IMR-90 (cell line): Measurements from ENCODE around the gene ACAA2. TPM values are rescaled to one million over a fixed set of nuclear protein-coding genes. Genes with fewer than 3 reads are reported as not detected.
"Not testable (repeated sequence)": the region's sequence is repeated elsewhere in the genome, so short reads cannot be mapped to it uniquely, and the experiment has no call there.

Experiments used
- ATAC-seq: fragments of 200-7000 bp; cut with Tn5 transposase; 2 replicates; pipeline ENCODE4 v1.9.1; 2020; ENCODE audit warnings: low read depth, mild to moderate bottlenecking, moderate library complexity
- BruUV-seq: library from RNA; stranded (reverse); fragments of 400-500 nt; replicated peaks from 2 replicates; lab custom pipeline; 2021; lab: Mats Ljungman, UMichigan
- CTCF ChIA-PET: fragments of 300-600 bp; formaldehyde crosslinking; extraction: SDS; loops from one replicate; lab custom pipeline; 2021; ENCODE audit warnings: antibody characterized with exemption; lab: Yijun Ruan, JAX
- POLR2A ChIA-PET: fragments of 300-600 bp; sonication (Branson Sonifier 250); formaldehyde crosslinking; loops from one replicate; lab custom pipeline; 2022; ENCODE audit warnings: antibody characterized with exemption; ENCODE audit not compliant: unreplicated experiment; lab: Charles Lee
- DNase-seq: peaks from one replicate; pipeline ENCODE4 v3.0.0; 2013
- H2AFZ ChIP-seq: replicated peaks from 2 replicates; pipeline ENCODE3; 2013; ENCODE audit warnings: low read length, mild to moderate bottlenecking; ENCODE audit not compliant: poor library complexity
- H2AK5ac ChIP-seq: 2 replicates; pipeline ENCODE4 v1.6.1; 2013; ENCODE audit warnings: low read depth, low read length, inconsistent platforms
- H2AK9ac ChIP-seq: replicated peaks from 2 replicates; pipeline ENCODE3; 2013; ENCODE audit warnings: mild to moderate bottlenecking, low read depth, low read length, moderate library complexity; ENCODE audit not compliant: poor library complexity
- H2BK120ac ChIP-seq: 2 replicates; pipeline ENCODE4 v1.6.1; 2013; ENCODE audit warnings: low read depth, low read length, inconsistent platforms
- H2BK15ac ChIP-seq: 3 replicates; pipeline ENCODE4 v1.6.1; 2013; ENCODE audit warnings: low read depth, low read length, inconsistent platforms
- H2BK20ac ChIP-seq: 2 replicates; pipeline ENCODE4 v1.6.1; 2013; ENCODE audit warnings: low read depth, mild to moderate bottlenecking, inconsistent platforms, low read length, moderate library complexity
- H2BK5ac ChIP-seq: 2 replicates; pipeline ENCODE4 v1.6.1; 2013; ENCODE audit warnings: mild to moderate bottlenecking, low read depth, low read length, inconsistent platforms; ENCODE audit not compliant: poor library complexity, severe bottlenecking
- H3K14ac ChIP-seq: replicated peaks from 2 replicates; pipeline ENCODE4 v1.6.1; 2013; ENCODE audit warnings: low read depth, low read length, inconsistent platforms
- H3K18ac ChIP-seq: 2 replicates; pipeline ENCODE4 v1.6.1; 2013; ENCODE audit warnings: low read depth, low read length, control low read depth
- H3K23ac ChIP-seq: 2 replicates; pipeline ENCODE4 v1.6.1; 2013; ENCODE audit warnings: low read depth, low read length, inconsistent platforms
- H3K27ac ChIP-seq: 2 replicates; pipeline ENCODE4 v1.5.1; 2013; ENCODE audit warnings: mild to moderate bottlenecking, control low read depth, low read length; ENCODE audit not compliant: insufficient read depth
- H3K27me3 ChIP-seq: 2 replicates; pipeline ENCODE4 v1.6.1; 2013; ENCODE audit warnings: low read length; ENCODE audit not compliant: control insufficient read depth, insufficient read depth
- H3K36me3 ChIP-seq: 2 replicates; pipeline ENCODE4 v1.6.1; 2013; ENCODE audit warnings: low read length, mixed read lengths; ENCODE audit not compliant: control insufficient read depth, insufficient read depth
- H3K4ac ChIP-seq: 2 replicates; pipeline ENCODE4 v1.6.1; 2013; ENCODE audit warnings: low read depth, low read length, inconsistent platforms
- H3K4me1 ChIP-seq: 2 replicates; pipeline ENCODE4 v1.6.1; 2013; ENCODE audit warnings: low read length, mixed read lengths; ENCODE audit not compliant: control insufficient read depth, insufficient read depth
- H3K4me2 ChIP-seq: 2 replicates; pipeline ENCODE4 v1.6.1; 2013; ENCODE audit warnings: low read depth, mild to moderate bottlenecking, control low read depth, low read length, moderate library complexity
- H3K4me3 ChIP-seq: 2 replicates; pipeline ENCODE4 v1.5.1; 2013; ENCODE audit warnings: low read depth, mild to moderate bottlenecking, control low read depth, low read length, moderate library complexity; ENCODE audit not compliant: insufficient read depth
- H3K56ac ChIP-seq: 2 replicates; pipeline ENCODE4 v1.6.1; 2013; ENCODE audit warnings: low read length, inconsistent platforms; ENCODE audit not compliant: insufficient read depth; ENCODE audit errors: extremely low read depth
- H3K79me1 ChIP-seq, 2 experiments: 2 replicates each; pipeline ENCODE4 v1.6.1; 2013; ENCODE audit warnings: low read length in 2 of 2, inconsistent platforms in 1 of 2, low read depth in 1 of 2
- H3K9ac ChIP-seq: 2 replicates; pipeline ENCODE4 v1.6.1; 2013; ENCODE audit warnings: low read depth, low read length, control low read depth
- H3K9me1 ChIP-seq: 2 replicates; pipeline ENCODE4 v1.6.1; 2013; ENCODE audit warnings: low read length, inconsistent platforms; ENCODE audit not compliant: insufficient read depth
- H3K9me3 ChIP-seq: 2 replicates; pipeline ENCODE4 v1.6.1; 2013; ENCODE audit warnings: low read length; ENCODE audit not compliant: control insufficient read depth, insufficient read depth
- H4K20me1 ChIP-seq: 2 replicates; pipeline ENCODE4 v1.6.1; 2013; ENCODE audit warnings: low read length, inconsistent platforms; ENCODE audit not compliant: insufficient read depth
- H4K5ac ChIP-seq: 2 replicates; pipeline ENCODE4 v1.6.1; 2013; ENCODE audit warnings: mild to moderate bottlenecking, low read depth, low read length, control low read depth
- H4K8ac ChIP-seq, 2 experiments: 2 replicates each; pipeline ENCODE4 v1.6.1; 2013; ENCODE audit warnings: low read depth in 2 of 2, low read length in 2 of 2, control low read depth in 1 of 2, inconsistent platforms in 1 of 2
- H4K91ac ChIP-seq: 2 replicates; pipeline ENCODE4 v1.6.1; 2013; ENCODE audit warnings: low read depth, low read length, inconsistent platforms; ENCODE audit not compliant: insufficient read depth
- WGBS, 2 experiments: methylation state at CpG; one replicate each; pipeline versions ENCODE4 v1.1.5 to v1.1.7; 2013; ENCODE audit warnings: missing lambda C conversion rate in 2 of 2; ENCODE audit not compliant: insufficient read length in 1 of 2; ENCODE audit errors: extremely low coverage in 2 of 2; 5-methylcytosine and 5-hydroxymethylcytosine counted together
- dilution Hi-C: fragments of 300-500 bp; cut with HindIII; formaldehyde crosslinking; loops from one replicate; pipeline ENCODE4 v1.14.3; 2018; ENCODE audit warnings: low sequenced_read_pairs; ENCODE audit not compliant: unreplicated experiment
- in situ Hi-C: fragments of 300-500 bp; cut with MboI; formaldehyde crosslinking; loops from 3 replicates; pipeline ENCODE4 v1.14.3; 2019; ENCODE audit warnings: low sequenced_read_pairs, inconsistent platforms, mixed read lengths
- intact Hi-C: fragments of 100-400 bp; cut with micrococcal nuclease; formaldehyde crosslinking; loops from 2 replicates; pipeline ENCODE4 v1.10.0; 2022
- polyA plus RNA-seq, 3 experiments: library from polyadenylated mRNA; depleted of rRNA; stranded (reverse); fragments of >200 nt; gene quantifications; 2 replicates each; pipeline ENCODE4 v1.2.3, GENCODE V29; 2012; ENCODE audit warnings: low replicate concordance in 1 of 3
- total RNA-seq: library from RNA; depleted of rRNA; stranded (reverse); fragments of >200 nt; gene quantifications from 2 replicates; pipeline ENCODE4 v1.2.3, GENCODE V29; 2012
- TF ChIP-seq, protein P1 (sequence below): conservative IDR thresholded peaks from 2 replicates; pipeline ENCODE4 v1.5.1; 2012; ENCODE audit warnings: mild to moderate bottlenecking, low read depth, low read length, improper control_type of control experiment

Gene ACAA2
- total and polyA plus RNA-seq, 2 of the 4 experiments (the other 2 are of a cell fraction): 24.4 to 61.5 TPM

DNA sequence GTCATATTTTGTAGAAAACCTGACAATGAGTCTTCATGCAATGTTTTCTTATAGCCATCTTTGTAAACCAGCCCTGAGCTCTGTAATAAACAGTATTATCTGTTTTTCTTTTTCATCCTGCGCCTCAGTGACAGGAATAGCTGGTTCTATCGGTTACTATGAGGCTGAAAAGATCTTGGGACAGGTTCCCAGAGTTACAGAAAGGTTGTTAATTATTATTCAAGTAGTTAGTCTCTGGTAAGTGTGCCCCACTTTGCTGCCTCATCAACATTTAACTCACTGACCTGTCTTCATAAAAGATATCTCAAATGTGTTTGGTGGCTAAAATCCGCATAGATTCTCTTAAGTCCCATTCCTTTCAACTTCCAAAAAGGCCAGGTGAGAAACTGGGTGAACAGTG is 18.6 kb downstream of the ACAA2 start (continued):
- TF ChIP-seq, protein P1, sequence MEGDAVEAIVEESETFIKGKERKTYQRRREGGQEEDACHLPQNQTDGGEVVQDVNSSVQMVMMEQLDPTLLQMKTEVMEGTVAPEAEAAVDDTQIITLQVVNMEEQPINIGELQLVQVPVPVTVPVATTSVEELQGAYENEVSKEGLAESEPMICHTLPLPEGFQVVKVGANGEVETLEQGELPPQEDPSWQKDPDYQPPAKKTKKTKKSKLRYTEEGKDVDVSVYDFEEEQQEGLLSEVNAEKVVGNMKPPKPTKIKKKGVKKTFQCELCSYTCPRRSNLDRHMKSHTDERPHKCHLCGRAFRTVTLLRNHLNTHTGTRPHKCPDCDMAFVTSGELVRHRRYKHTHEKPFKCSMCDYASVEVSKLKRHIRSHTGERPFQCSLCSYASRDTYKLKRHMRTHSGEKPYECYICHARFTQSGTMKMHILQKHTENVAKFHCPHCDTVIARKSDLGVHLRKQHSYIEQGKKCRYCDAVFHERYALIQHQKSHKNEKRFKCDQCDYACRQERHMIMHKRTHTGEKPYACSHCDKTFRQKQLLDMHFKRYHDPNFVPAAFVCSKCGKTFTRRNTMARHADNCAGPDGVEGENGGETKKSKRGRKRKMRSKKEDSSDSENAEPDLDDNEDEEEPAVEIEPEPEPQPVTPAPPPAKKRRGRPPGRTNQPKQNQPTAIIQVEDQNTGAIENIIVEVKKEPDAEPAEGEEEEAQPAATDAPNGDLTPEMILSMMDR: no peak

DNA sequence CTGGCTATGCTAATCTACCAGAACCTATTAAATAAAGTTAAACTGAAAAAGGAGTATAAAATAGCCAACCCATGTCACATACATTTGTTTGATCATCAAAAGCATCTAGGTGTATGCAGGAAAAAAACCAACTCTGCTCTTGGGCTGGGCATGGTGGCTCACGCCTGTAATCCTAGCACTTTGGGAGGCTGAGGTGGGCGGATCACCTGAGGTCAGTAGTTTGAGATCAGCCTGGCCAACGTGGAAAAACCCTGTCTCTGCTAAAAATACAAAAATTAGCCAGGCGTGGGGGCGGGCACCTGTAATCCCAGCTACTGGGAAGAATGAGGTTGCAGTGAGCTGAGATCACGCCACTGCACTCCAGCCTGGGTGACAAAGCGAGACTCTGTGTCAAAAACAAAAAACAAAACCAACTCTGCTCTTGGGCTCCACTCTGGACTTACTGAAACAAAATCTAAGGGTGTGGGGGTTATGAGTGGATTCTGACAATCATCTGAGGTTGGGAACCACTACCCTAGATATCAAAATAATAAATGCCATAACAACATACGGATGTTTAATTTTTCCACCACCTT is 23.7 kb downstream of the ACAA2 start:
- H4K8ac ChIP-seq, intact Hi-C loops, H3K9me3 ChIP-seq, BruUV-seq, H4K20me1 ChIP-seq, H2AK9ac ChIP-seq, H3K56ac ChIP-seq, H3K4me1 ChIP-seq, H3K4me3 ChIP-seq, H3K18ac ChIP-seq, H3K4ac ChIP-seq, in situ Hi-C loops, H3K4me2 ChIP-seq, H3K79me1 ChIP-seq, H2AK5ac ChIP-seq, H3K9ac ChIP-seq, H2BK120ac ChIP-seq, ATAC-seq, CTCF ChIA-PET, H4K91ac ChIP-seq, H3K9me1 ChIP-seq, H2BK15ac ChIP-seq, H2AFZ ChIP-seq, H3K27me3 ChIP-seq, H2BK20ac ChIP-seq, H3K14ac ChIP-seq, H4K5ac ChIP-seq, DNase-seq, H3K27ac ChIP-seq, POLR2A ChIA-PET, H3K23ac ChIP-seq, H2BK5ac ChIP-seq, dilution Hi-C loops: not testable (repeated sequence)
- H3K36me3 ChIP-seq: peaks cover 25% of the 10 kb centered on the region
- WGBS, 2 experiments: no CpG with 5 or more reads among the region's 8 CpGs
